Activated naive CD4-positive, alpha-beta T cell treated with anti-CD3 and anti-CD28 coated beads, Interleukin-2, amount 50 U/mL, for 16 hours (primary cell): ENCODE results near the gene DLST.
"Not testable (repeated sequence)": the region's sequence is repeated elsewhere in the genome, so short reads cannot be mapped to it uniquely, and the experiment has no call there.

Source experiments
- DNase-seq: peaks from one replicate; pipeline ENCODE4 v3.0.0-alpha.2; 2020

DLST gene

GRCh38 chr14:74920281-74920680 is 38.6 kb downstream of the DLST start:
- no peak for DNase-seq

GRCh38 chr14:74921053-74921620 is 39.4 kb downstream of the DLST start:
- DNase-seq: no peak

- no peak for DNase-seq
Observed at GRCh38 chr14:74921987-74922751, 40.5 kb downstream of the DLST start.

- DNase-seq: peak; percentile 81
Observed at GRCh38 chr14:74922752-74923401, 41.2 kb downstream of the DLST start, which contains the start of gene RPS6KL1. Gene RPS6KL1, minus strand, starts transcription at chr14:74923260. Its CDS starts 1,719 bp downstream, at chr14:74921541.

GRCh38 chr14:74924061-74924460 is 42.3 kb downstream of the DLST start:
- DNase-seq: no peak

GRCh38 chr14:74927225-74927624 is 45.5 kb downstream of the DLST start:
- DNase-seq: no peak

GRCh38 chr14:74929242-74929641 is 47.5 kb downstream of the DLST start:
- DNase-seq: no peak

- DNase-seq: not testable (repeated sequence)
Observed at GRCh38 chr14:74931744-74932143, 50.0 kb downstream of the DLST start.

GRCh38 chr14:74932401-74932901 is 50.7 kb downstream of the DLST start:
- no peak for DNase-seq

- DNase-seq: not testable (repeated sequence)
Observed at GRCh38 chr14:74932936-74933335, 51.2 kb downstream of the DLST start.

- no peak for DNase-seq
Observed at GRCh38 chr14:74934041-74934440, 52.3 kb downstream of the DLST start.

GRCh38 chr14:74934476-74935359 is 53.0 kb downstream of the DLST start:
- DNase-seq: no peak

GRCh38 chr14:74935360-74935680 is 53.6 kb downstream of the DLST start:
- no peak for DNase-seq

- DNase-seq: no peak
Observed at GRCh38 chr14:74936151-74936550, 54.4 kb downstream of the DLST start.

GRCh38 chr14:74936731-74937130 is 55.0 kb downstream of the DLST start:
- DNase-seq: no peak

- DNase-seq: no peak
Observed at GRCh38 chr14:74937171-74937570, 55.5 kb downstream of the DLST start.

- no peak for DNase-seq
Observed at GRCh38 chr14:74938531-74939495, 57.1 kb downstream of the DLST start.

GRCh38 chr14:74940956-74941565 is 59.3 kb downstream of the DLST start:
- no peak for DNase-seq

- peak; percentile 64 for DNase-seq
Observed at GRCh38 chr14:74941676-74942097, 60.0 kb downstream of the DLST start.

GRCh38 chr14:74942181-74942580 is 60.5 kb downstream of the DLST start:
- no peak for DNase-seq

- no peak for DNase-seq
Observed at GRCh38 chr14:74942608-74943007, 60.9 kb downstream of the DLST start.
